ENCODE results near the gene ZFHX3. TPM values are rescaled to one million over a fixed set of nuclear protein-coding genes. Genes with fewer than 3 reads are reported as not detected.

Gene ZFHX3
- polyA plus RNA-seq, 1 experiment: 2.2 TPM

GRCh38 chr16:73036074-73036826 is 11.7 kb downstream of the ZFHX3 start:
- Histone ChIP-seq H3K27me3 (ENCODE audit: control insufficient read depth, insufficient read depth, low read length) (no peaks in the 10 kb centered on the region), H3K4me3 (ENCODE audit: low read depth, low read length) (no peak overlapping the region), H3K36me3 (ENCODE audit: control insufficient read depth, insufficient read depth, low read length) (no peaks in the 10 kb centered on the region)
- POLR2A ChIA-PET: no interaction called here
- DNase-seq (ENCODE audit: low read depth): no peak
- TF ChIP-seq CTCF (IDR thresholded peaks at IDR 0.05; ENCODE audit: insufficient read depth, low read depth, low read length): no peak
- CTCF ChIA-PET: interaction anchor here (0.7 kb wide), 1 partner anchor 10 kb away, joined by 4 read pairs; no protein-coding TSS in a partner anchor

GRCh38 chr16:73034374-73034773 is 13.6 kb downstream of the ZFHX3 start:
- CTCF ChIA-PET: no interaction called here
- no peak for TF ChIP-seq CTCF (IDR thresholded peaks at IDR 0.05; ENCODE audit: insufficient read depth, low read depth, low read length)

GRCh38 chr16:73033271-73033998 is 14.5 kb downstream of the ZFHX3 start:
- Histone ChIP-seq H3K27me3 (ENCODE audit: control insufficient read depth, insufficient read depth, low read length) (no peaks in the 10 kb centered on the region), H3K4me3 (ENCODE audit: low read depth, low read length) (no peak overlapping the region), H3K36me3 (ENCODE audit: control insufficient read depth, insufficient read depth, low read length) (no peaks in the 10 kb centered on the region)
- ChIA-PET CTCF (no interaction called here), POLR2A (no interaction called here)
- TF ChIP-seq CTCF (IDR thresholded peaks at IDR 0.05; ENCODE audit: insufficient read depth, low read depth, low read length): no peak
- DNase-seq (ENCODE audit: low read depth): no peak

More at GRCh38 chr16:73034374-73034773, 13.6 kb downstream of the ZFHX3 start:
- H3K27me3 ChIP-seq (ENCODE audit: control insufficient read depth, insufficient read depth, low read length): no peaks in the 10 kb centered on the region
- POLR2A ChIA-PET: no interaction called here
- DNase-seq (ENCODE audit: low read depth): no peak
- no peak overlapping the region for H3K4me3 ChIP-seq (ENCODE audit: low read depth, low read length)
- no peaks in the 10 kb centered on the region for H3K36me3 ChIP-seq (ENCODE audit: control insufficient read depth, insufficient read depth, low read length)

GRCh38 chr16:73032541-73033270 is 15.2 kb downstream of the ZFHX3 start:
- no peak overlapping the region for H3K4me3 ChIP-seq (ENCODE audit: low read depth, low read length)
- no peaks in the 10 kb centered on the region for H3K36me3 ChIP-seq (ENCODE audit: control insufficient read depth, insufficient read depth, low read length)
- TF ChIP-seq CTCF (IDR thresholded peaks at IDR 0.05; ENCODE audit: insufficient read depth, low read depth, low read length): no peak
- POLR2A ChIA-PET: no interaction called here
- H3K27me3 ChIP-seq (ENCODE audit: control insufficient read depth, insufficient read depth, low read length): no peaks in the 10 kb centered on the region
- no peak for DNase-seq (ENCODE audit: low read depth)
- CTCF ChIA-PET: interaction anchor here (0.7 to 1.3 kb wide), 3 partner anchors 8 to 535 kb away, joined by 3 to 4 read pairs (median 3); no protein-coding TSS in a partner anchor

- no peak overlapping the region for H3K4me3 ChIP-seq (ENCODE audit: low read depth, low read length)
- CTCF ChIA-PET: interaction anchor here (0.5 to 1.3 kb wide), 5 partner anchors 9 to 534 kb away, joined by 3 to 4 read pairs (median 3); no protein-coding TSS in a partner anchor
- POLR2A ChIA-PET: no interaction called here
- H3K27me3 ChIP-seq (ENCODE audit: control insufficient read depth, insufficient read depth, low read length): no peaks in the 10 kb centered on the region
- TF ChIP-seq CTCF (IDR thresholded peaks at IDR 0.05; ENCODE audit: insufficient read depth, low read depth, low read length): no peak
- no peaks in the 10 kb centered on the region for H3K36me3 ChIP-seq (ENCODE audit: control insufficient read depth, insufficient read depth, low read length)
- no peak for DNase-seq (ENCODE audit: low read depth)
These were observed 15.9 kb downstream of the ZFHX3 start for GRCh38 chr16:73031984-73032383.
